GM12875 (cell line): Measurements from ENCODE around the gene ARL4D.

Experiments
- H3K4me3 ChIP-seq: one replicate; pipeline ENCODE4 v1.5.1; 2011; ENCODE audit warnings: low read depth, low read length, control low read depth
- TF ChIP-seq, protein P1 (sequence below): IDR thresholded peaks from 2 replicates; pipeline ENCODE4 v1.5.1; 2011; ENCODE audit warnings: low read depth, mild to moderate bottlenecking, control low read depth, inconsistent platforms, low read length, moderate library complexity, borderline replicate concordance; ENCODE audit not compliant: insufficient read depth

ARL4D gene

DNA sequence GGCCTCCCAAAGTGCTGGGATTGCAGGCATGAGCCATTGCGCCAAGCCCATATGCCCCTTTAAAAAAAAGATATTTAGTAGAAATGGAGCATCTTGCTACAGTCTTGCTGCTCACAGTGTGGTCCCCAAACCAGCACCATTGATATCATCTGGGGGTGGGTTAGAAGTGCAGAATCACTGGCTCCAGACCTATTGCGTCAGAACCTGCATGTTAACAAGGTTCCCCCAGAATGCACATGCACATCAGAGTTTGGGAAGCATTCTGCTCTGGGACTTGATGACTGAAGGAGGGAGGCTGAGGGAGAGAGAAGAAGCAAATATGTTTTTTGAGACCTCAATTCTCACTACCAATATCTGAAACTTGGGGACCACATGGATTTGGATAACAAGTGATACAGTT, 16.0 kb upstream of the ARL4D start:
- TF ChIP-seq, protein P1, sequence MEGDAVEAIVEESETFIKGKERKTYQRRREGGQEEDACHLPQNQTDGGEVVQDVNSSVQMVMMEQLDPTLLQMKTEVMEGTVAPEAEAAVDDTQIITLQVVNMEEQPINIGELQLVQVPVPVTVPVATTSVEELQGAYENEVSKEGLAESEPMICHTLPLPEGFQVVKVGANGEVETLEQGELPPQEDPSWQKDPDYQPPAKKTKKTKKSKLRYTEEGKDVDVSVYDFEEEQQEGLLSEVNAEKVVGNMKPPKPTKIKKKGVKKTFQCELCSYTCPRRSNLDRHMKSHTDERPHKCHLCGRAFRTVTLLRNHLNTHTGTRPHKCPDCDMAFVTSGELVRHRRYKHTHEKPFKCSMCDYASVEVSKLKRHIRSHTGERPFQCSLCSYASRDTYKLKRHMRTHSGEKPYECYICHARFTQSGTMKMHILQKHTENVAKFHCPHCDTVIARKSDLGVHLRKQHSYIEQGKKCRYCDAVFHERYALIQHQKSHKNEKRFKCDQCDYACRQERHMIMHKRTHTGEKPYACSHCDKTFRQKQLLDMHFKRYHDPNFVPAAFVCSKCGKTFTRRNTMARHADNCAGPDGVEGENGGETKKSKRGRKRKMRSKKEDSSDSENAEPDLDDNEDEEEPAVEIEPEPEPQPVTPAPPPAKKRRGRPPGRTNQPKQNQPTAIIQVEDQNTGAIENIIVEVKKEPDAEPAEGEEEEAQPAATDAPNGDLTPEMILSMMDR = no peak
- H3K4me3 ChIP-seq = no peak overlapping the region

DNA sequence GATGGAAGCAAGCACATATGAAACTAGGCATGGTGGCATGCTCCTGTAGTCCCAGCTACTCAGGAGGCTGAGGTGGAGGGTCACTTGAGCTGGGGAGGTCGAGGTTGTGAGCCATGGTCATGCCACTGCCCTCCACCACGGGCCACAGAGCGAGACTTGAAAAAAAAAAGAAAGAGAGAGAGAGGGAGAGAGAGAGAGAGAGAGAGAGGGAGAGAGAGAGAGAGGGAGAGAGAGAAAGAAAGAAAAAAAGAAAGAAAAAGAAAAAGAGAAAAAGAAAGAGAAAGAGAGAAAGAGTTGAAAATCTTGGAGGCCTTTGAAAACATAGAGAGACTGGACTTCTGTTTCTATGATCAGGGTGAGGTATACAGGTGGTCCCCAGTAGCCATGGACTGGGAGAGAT, 15.4 kb upstream of the ARL4D start:
- TF ChIP-seq, protein P1 = no peak
- no peak overlapping the region for H3K4me3 ChIP-seq

DNA sequence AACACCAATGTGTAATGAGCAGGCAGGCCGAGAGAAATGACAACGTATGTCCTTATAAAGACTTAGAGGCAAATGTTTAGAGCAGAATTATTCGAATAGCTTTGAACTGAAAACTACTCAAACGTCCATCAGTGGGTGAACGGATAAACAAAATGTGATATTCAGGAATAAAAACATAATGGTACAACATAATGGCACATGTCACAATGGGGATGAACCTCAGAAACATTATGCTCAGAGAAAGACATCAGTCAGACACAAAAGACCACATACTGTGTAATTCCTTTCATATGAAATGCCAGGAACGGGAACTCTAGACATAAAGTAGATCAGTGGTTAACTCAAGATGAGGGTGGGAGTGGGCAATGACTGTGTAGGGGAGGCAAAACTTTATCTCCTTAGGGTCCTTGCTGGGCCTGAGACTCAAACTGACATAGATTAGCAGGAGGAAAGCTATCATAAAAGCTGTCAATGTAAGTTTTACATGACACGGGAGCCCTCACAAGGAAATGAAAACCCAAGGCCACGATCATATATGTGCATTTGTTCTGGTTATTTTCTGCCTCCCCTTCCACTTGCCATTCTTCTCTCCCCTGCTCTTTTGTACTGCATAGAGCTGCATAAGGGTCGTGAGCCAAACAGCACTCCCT, 14.8 kb upstream of the ARL4D start:
- no peak overlapping the region for H3K4me3 ChIP-seq
- TF ChIP-seq, protein P1 = no peak

DNA sequence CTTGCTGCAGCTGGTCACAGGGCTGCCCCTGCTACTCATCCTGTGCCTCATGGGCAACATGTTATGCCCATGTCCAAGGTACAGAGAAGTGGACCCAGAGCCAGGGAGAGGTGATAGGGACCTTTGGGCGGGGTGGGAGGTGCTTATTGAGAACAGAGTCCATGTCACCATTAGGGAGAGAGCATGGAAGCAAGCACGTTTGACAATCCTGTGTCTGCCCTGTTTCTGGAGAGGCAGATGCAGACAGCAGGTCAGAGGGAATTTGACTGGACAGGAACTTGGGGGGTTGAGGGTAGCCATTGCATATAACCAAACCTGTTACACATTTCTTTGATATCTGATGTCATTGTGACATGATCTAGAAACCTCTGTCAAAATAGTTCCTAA, 14.3 kb upstream of the ARL4D start:
- TF ChIP-seq, protein P1 = no peak
- no peak overlapping the region for H3K4me3 ChIP-seq

DNA sequence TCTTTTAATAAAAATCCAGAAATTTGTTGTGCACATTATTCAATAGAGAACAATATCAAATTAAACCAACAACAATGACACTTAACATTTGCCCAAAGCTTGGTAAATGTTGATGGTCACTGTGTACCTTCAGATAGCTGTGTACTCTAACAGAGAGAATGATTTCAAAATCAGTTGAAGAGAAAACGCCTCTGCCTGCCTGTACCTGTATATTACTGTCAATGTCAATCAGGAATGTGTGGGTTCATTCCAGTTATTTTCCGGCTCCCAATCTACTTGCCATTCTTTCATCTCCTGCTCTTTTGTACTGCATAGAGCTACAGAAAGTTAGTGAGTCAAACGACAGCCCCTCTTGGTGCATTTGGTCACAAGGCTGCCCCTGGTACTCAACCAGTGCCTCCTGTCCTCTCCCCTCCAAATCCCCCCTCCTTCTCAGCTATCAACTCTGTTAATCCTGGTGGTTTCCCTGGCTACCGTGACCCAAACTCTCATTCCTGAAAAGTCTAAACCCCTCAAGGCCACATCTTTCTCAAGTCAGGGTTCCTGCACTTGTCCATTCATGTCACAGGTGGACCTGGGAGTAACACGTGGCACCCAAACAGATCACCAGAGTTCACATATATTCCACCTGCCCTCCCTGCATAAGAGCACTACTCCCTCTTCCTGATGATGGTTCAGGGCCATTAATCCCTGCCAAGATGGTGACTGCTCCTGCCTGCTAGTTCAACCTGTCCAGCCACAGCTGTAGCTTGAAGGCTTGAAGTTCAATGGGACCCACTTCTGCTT, 13.6 kb upstream of the ARL4D start:
- no peak overlapping the region for H3K4me3 ChIP-seq
- TF ChIP-seq, protein P1 = no peak

DNA sequence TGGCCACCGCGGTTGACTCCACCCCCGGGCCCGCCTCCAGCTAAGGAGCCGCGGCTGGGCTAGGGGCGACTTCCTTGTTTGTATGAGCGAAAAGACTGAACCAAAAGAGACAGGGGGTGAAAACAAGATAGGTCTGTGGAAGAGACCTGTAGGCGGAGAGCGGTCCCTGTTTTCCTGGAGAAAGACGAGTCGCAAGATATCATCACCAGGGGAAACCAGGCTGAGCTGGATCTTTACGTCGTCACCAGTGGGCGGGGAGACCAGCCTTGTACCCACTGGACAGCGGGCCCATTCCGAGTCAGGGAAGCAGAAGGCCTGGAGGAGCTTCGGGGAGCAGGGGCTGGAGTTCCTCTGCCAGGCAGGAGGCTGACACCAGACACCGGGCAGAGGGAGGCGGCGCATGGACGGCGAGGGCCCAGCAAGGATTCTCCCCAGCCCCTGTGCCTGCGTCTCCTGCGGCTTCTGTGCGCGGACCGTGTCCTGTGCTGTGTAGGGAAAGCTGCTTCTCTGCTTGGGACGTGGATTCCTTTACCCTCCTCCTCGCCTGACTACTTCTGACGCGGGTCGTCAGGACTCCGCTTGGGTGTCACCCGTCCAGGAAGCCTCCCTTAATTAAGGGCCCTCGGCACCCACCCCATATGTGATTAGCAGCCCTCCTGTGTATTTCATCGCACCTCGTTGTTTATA, 10.3 kb upstream of the ARL4D start:
- peak overlapping the region; percentile 69 for H3K4me3 ChIP-seq
- TF ChIP-seq, protein P1 = no peak
